H1 (cell line): ENCODE data around the gene TPSD1. TPM values are rescaled to one million over a fixed set of nuclear protein-coding genes. Genes with fewer than 3 reads are reported as not detected.

Source experiments
- ASH2L ChIP-seq: fragments of 200-600, 300-600 bp; sonication (generic); IDR thresholded peaks from one replicate; pipeline ENCODE4 v1.7.1; 2017; ENCODE audit warnings: low read length
- BCL11A ChIP-seq, 2 experiments: IDR thresholded peaks; one replicate each; pipeline ENCODE4 v1.6.1; 2011; ENCODE audit warnings: low read depth in 2 of 2, low read length in 2 of 2, mild to moderate bottlenecking in 2 of 2
- CBX5 ChIP-seq: fragments of 300-800, 300-1000 bp; sonication (generic); IDR thresholded peaks from 2 replicates; pipeline ENCODE4 v1.7.1; 2016; ENCODE audit warnings: antibody characterized with exemption, low read length, low read depth
- CEBPB ChIP-seq: IDR thresholded peaks from 2 replicates; pipeline ENCODE4 v1.6.1; 2012; ENCODE audit warnings: low read depth, low read length
- NANOG ChIP-seq: IDR thresholded peaks from 2 replicates; pipeline ENCODE4 v1.6.1; 2011; ENCODE audit warnings: low read length, low read depth, mild to moderate bottlenecking, inconsistent platforms; ENCODE audit not compliant: insufficient read depth, poor library complexity, severe bottlenecking
- NRF1 ChIP-seq: IDR thresholded peaks from 2 replicates; pipeline ENCODE4 v1.6.1; 2011; ENCODE audit warnings: mild to moderate bottlenecking, low read depth, low read length, improper control_type of control experiment
- POLR2A ChIP-seq, 2 experiments: IDR thresholded peaks; 1 replicate in 1 of 2; 2 replicates in 1 of 2; pipeline ENCODE4 v1.6.1; 2011; ENCODE audit warnings: low read depth in 2 of 2, low read length in 2 of 2, mild to moderate bottlenecking in 2 of 2; ENCODE audit errors: control extremely low read depth in 1 of 2
- SRF ChIP-seq: IDR thresholded peaks from 2 replicates; pipeline ENCODE4 v1.6.1; 2011; ENCODE audit warnings: mild to moderate bottlenecking, low read depth, low read length, moderate library complexity
- polyA plus RNA-seq, 7 experiments: library from polyadenylated mRNA; depleted of rRNA in 3 of 7; stranded (reverse) in 5 of 7; unstranded in 2 of 7; fragments of >200 nt in 5 of 7; fragments of 200-250 nt in 2 of 7; gene quantifications; 1 replicate in 5 of 7; 2 replicates in 1 of 7; 4 replicates in 1 of 7; pipeline versions ENCODE4 v1.2.1 to v1.2.3, GENCODE V29; 2011 to 2013; ENCODE audit warnings: missing spikeins in 2 of 7, mixed read lengths in 2 of 7
- total RNA-seq: library from RNA; stranded (reverse); fragmentation: NEBNext Ultra II Directional; extraction: Animal tissue kit (Norgen Biotek cat#: 25700); gene quantifications from 2 replicates; pipeline ENCODE4 v1.2.1, GENCODE V29; 2021
- TF ChIP-seq, protein P1 (sequence below), 3 experiments: IDR thresholded peaks; 1 replicate in 2 of 3; 2 replicates in 1 of 3; pipeline versions ENCODE4 v1.5.1 to v1.6.1; 2011; ENCODE audit warnings: low read length in 3 of 3, mild to moderate bottlenecking in 3 of 3, inconsistent platforms in 2 of 3, low read depth in 1 of 3, moderate library complexity in 1 of 3; ENCODE audit not compliant: insufficient read depth in 1 of 3; ENCODE audit errors: control extremely low read depth in 1 of 3
- TF ChIP-seq, protein P2 (sequence below): IDR thresholded peaks from 2 replicates; pipeline ENCODE4 v1.6.1; 2012; ENCODE audit warnings: low read length, inconsistent platforms
- TF ChIP-seq, protein P3 (sequence below): IDR thresholded peaks from 2 replicates; pipeline ENCODE4 v1.6.1; 2012; ENCODE audit warnings: inconsistent platforms

Gene TPSD1
- total and polyA plus RNA-seq, 2 of the 8 experiments (the other 6 are each of a cell fraction or from before 2014, with no cell fraction given), result 0.26 TPM; not detected in 1

DNA sequence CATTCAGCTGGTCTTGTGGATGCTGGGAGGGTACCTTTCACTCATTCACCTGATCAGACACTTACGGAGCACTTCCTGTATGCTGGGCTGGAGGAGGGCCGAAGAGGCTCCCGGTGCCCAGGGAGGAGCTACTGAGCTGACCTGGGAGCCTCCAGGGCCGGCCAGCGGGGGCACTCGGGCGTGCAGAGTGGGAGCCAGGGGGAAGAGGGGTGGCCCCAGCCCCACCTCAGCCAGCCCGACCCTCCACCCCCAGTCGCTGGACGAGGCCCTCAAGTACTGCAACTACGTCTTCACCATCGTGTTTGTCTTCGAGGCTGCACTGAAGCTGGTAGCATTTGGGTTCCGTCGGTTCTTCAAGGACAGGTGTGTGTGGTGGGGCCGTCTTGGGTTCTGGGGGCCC, 41.1 kb upstream of the TPSD1 start (continued):
- TF ChIP-seq, protein P1, sequence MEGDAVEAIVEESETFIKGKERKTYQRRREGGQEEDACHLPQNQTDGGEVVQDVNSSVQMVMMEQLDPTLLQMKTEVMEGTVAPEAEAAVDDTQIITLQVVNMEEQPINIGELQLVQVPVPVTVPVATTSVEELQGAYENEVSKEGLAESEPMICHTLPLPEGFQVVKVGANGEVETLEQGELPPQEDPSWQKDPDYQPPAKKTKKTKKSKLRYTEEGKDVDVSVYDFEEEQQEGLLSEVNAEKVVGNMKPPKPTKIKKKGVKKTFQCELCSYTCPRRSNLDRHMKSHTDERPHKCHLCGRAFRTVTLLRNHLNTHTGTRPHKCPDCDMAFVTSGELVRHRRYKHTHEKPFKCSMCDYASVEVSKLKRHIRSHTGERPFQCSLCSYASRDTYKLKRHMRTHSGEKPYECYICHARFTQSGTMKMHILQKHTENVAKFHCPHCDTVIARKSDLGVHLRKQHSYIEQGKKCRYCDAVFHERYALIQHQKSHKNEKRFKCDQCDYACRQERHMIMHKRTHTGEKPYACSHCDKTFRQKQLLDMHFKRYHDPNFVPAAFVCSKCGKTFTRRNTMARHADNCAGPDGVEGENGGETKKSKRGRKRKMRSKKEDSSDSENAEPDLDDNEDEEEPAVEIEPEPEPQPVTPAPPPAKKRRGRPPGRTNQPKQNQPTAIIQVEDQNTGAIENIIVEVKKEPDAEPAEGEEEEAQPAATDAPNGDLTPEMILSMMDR (IDR thresholded peaks at IDR 0.05; ENCODE audit: control extremely low read depth in 1 of 3, insufficient read depth in 1 of 3, low read depth in 1 of 3, low read length in 3 of 3), result no peak
- TF ChIP-seq CEBPB, result no peak
- TF ChIP-seq, protein P2, sequence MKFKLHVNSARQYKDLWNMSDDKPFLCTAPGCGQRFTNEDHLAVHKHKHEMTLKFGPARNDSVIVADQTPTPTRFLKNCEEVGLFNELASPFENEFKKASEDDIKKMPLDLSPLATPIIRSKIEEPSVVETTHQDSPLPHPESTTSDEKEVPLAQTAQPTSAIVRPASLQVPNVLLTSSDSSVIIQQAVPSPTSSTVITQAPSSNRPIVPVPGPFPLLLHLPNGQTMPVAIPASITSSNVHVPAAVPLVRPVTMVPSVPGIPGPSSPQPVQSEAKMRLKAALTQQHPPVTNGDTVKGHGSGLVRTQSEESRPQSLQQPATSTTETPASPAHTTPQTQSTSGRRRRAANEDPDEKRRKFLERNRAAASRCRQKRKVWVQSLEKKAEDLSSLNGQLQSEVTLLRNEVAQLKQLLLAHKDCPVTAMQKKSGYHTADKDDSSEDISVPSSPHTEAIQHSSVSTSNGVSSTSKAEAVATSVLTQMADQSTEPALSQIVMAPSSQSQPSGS, result no peak
- no peak for TF ChIP-seq NANOG
- TF ChIP-seq, protein P3, sequence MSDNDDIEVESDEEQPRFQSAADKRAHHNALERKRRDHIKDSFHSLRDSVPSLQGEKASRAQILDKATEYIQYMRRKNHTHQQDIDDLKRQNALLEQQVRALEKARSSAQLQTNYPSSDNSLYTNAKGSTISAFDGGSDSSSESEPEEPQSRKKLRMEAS, result no peak
- no peak for TF ChIP-seq BCL11A (IDR thresholded peaks at IDR 0.05; ENCODE audit: low read depth in 2 of 2, low read length in 2 of 2)
- no peak for TF ChIP-seq ASH2L
- TF ChIP-seq NRF1, result no peak
- no peak for TF ChIP-seq SRF
- TF ChIP-seq POLR2A (IDR thresholded peaks at IDR 0.05; ENCODE audit: control extremely low read depth in 1 of 2, low read depth in 2 of 2, low read length in 2 of 2), result no peak
- no peak for TF ChIP-seq CBX5
